Large intestine (tissue), 1 donor: ENCODE measurements around the gene NNMT. TPM values are rescaled to one million over a fixed set of nuclear protein-coding genes. Genes with fewer than 3 reads are reported as not detected.

ENCODE experiments used
- polyA plus RNA-seq: library from polyadenylated mRNA; unstranded; fragments of 120-200 nt; gene quantifications from one replicate; pipeline ENCODE4 v1.2.1, GENCODE V29; 2013

Gene NNMT
- polyA plus RNA-seq, 1 donor, result 4.0 TPM

Other genes starting within 250 kb of the NNMT start
- 2.8 TPM for gene ZBTB16, start 236.7 kb upstream of the NNMT start, polyA plus RNA-seq
- 11.5 TPM for gene C11orf71, start 104.1 kb downstream of the NNMT start, polyA plus RNA-seq
- gene RBM7, start 104.3 kb downstream of the NNMT start, polyA plus RNA-seq, result 46.7 TPM
- gene REXO2, start 143.1 kb downstream of the NNMT start, polyA plus RNA-seq, result 52.6 TPM